HG03280 (cell line): ENCODE measurements around the gene CCDC69.
A peak's percentile ranks its signal among the peaks of the same experiment; 100 is the strongest.
"Not testable (repeated sequence)": the region's sequence is repeated elsewhere in the genome, so short reads cannot be mapped to it uniquely, and the experiment has no call there.

Experiments
- ATAC-seq: cut with Tn5 transposase; IDR thresholded peaks from one replicate; pipeline ENCODE4 v1.9.1; 2021; ENCODE audit warnings: mild to moderate bottlenecking, moderate library complexity; ENCODE audit not compliant: unreplicated experiment

The CCDC69 gene

GRCh38 chr5:151245680-151246219, 21.9 kb upstream of the CCDC69 start:
- ATAC-seq, result no peak

- ATAC-seq, result no peak
Measured at GRCh38 chr5:151244206-151244605, 20.3 kb upstream of the CCDC69 start.

GRCh38 chr5:151243564-151243963, 19.7 kb upstream of the CCDC69 start:
- no peak for ATAC-seq

DNA sequence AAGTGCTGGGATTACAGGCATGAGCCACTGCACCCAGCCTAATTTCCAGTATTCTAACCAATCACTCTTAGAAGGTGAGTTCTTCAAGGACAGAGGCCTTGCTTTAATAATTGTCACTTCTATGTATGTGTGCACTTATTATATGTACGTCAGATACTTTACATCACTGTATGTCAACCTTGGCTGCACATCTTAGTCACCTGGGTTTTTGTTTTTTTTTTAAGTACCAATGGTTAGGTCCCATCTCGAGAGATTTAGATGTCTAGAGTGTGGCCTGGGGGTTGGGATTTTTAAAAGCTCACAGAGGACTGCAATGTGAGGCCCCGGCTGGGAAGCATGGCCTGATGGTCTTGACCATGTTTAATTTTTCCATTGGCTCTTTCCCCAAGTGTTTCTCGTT, 19.2 kb upstream of the CCDC69 start:
- ATAC-seq, result no peak

GRCh38 chr5:151240924-151241635, 17.2 kb upstream of the CCDC69 start:
- no peak for ATAC-seq

DNA sequence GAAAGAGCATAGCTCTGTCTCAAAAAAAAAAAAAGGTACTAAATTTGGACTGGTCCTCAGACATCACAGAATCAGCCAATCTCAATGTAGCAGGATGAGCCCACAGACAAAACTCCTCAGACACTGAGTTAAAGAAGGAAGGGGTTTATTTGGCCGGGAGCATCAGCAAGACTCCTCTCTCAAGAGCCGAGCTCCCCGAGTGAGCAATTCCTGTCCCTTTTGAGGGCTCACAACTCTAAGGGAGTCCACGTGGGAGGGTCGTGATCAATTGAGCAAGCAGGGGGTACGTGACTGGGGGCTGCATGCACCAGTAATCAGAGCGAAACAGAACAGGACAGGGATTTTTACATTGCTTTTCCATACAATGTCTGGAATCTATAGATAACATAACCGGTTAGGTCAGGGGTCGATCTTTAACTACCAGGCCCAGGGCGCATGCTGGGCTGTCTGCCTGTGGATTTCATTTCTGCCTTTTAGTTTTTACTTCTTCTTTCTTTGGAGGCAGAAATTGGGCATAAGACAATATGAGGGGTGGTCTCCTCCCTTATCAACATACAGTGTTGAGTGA, 16.5 kb upstream of the CCDC69 start:
- not testable (repeated sequence) for ATAC-seq

DNA sequence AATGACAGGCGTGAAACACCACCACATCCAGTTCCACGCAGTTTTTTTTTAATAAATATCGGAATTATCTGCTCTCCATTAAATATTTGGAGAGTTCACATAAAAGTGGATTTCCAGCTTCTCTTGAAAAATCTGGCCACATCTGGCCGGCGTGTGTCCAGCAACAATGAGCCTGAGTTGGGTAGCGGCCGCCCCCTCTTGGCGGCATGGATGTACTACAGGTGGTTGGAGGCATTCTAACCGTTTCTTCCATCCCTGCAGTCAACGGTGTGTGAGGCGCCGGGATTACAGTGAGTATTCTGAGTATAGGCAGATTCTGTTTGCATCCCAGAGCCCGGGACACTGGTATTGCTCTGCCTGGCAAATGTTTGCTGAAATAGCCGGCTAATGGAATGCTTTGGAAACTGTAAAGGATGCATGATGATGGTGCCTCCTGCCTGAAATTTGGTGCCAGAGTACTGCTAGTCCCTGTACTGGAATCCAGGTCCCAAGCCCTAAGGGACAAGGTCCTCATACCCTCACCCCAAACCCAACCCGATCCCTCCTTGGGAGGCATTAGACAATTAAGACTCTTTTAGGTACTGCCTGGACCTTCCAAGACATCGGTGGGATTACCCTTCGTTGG, 15.5 kb upstream of the CCDC69 start:
- peak; percentile 49 for ATAC-seq

- peak; percentile 22 for ATAC-seq
Measured at GRCh38 chr5:151238303-151238741, 14.4 kb upstream of the CCDC69 start.

DNA sequence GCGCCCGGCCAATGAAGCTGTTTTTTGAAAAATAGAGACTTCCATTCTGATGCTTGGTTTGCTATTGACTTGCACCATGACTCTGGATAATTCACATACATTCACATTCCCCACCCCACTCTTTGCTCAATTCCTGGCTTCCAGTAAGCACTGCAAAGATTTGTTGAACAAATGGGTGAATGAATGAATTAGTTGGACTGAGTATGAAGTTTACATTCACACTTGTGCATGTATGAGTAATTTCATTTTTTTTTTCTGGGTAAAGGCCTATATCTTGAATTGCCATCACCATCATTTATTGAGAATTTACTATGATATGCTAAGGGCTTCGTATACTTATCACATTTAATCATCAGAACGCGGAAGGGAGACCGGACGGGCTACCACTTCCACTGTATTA, 13.8 kb upstream of the CCDC69 start:
- ATAC-seq, result no peak

GRCh38 chr5:151236888-151237287, 13.0 kb upstream of the CCDC69 start:
- ATAC-seq, result no peak

- ATAC-seq, result not testable (repeated sequence)
Measured at GRCh38 chr5:151235239-151235571, 11.3 kb upstream of the CCDC69 start.

GRCh38 chr5:151234476-151235238, 10.8 kb upstream of the CCDC69 start:
- peak; percentile 65 for ATAC-seq

DNA sequence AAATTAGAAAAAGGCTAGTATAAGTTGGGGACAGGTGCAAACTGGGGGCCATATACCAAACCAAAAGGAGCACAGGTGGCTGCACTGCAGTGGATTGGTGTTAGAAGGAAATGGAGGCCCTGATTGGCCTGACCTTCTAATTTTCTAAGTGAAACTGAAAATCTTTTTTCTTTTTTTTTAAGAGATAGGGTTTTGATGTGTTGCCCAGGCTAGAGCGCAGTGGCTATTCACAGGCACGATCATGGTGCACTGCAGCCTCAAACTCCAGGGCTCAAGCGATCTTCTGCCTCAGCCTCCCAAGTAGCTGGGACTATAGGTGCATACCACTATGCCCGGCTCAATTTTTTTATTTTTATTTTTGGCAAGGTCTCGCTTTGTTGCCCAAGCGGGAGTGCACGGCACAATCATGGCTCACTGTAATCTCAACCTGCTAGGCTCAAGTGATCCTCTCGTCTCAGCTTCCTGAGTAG, 9.8 kb upstream of the CCDC69 start:
- peak; percentile 71 for ATAC-seq

DNA sequence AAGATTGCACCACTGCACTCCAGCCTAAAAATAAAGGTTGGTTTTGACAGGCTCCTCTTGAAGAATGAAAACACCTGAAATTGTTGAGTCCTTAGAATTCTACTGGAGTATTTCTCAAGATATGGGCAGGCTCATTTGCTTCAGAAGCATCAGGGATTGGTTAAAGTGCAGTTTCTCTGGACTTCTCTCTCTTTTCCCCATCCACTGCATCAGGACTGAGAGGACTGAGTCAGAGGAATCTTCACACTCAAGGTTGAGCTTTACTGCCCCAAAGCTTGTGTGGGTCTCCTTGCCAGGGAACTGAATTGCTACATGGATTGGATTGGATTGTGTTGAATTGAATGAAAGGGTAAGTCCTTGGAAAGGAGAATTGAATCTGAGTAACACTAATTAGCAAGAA, 7.5 kb upstream of the CCDC69 start:
- ATAC-seq, result no peak

GRCh38 chr5:151230048-151230680, 6.3 kb upstream of the CCDC69 start:
- ATAC-seq, result no peak

DNA sequence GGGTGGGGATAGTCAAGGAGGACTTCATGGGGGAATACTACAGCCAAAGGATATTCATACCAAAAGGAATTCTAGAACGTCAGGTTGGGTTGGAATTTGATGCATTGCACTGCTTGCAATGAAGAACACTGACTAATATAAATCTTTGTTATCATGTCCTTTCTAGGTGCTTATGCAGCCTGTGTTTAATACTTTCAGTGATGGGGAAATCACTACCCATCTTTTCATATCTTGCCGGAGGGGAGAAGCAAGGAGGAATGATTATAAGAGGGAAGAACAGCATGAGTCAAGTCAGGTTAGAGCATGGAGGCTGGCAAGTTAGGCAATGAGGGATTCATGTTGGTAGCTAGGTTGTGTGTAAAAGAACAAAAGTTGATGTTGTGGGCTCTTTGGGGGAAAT, 5.1 kb upstream of the CCDC69 start:
- no peak for ATAC-seq

- ATAC-seq, result no peak
Measured at GRCh38 chr5:151227918-151228447, 4.1 kb upstream of the CCDC69 start.

GRCh38 chr5:151225475-151225874, 1.6 kb upstream of the CCDC69 start:
- no peak for ATAC-seq

- ATAC-seq, result no peak
Measured at GRCh38 chr5:151225071-151225470, 1.2 kb upstream of the CCDC69 start.

DNA sequence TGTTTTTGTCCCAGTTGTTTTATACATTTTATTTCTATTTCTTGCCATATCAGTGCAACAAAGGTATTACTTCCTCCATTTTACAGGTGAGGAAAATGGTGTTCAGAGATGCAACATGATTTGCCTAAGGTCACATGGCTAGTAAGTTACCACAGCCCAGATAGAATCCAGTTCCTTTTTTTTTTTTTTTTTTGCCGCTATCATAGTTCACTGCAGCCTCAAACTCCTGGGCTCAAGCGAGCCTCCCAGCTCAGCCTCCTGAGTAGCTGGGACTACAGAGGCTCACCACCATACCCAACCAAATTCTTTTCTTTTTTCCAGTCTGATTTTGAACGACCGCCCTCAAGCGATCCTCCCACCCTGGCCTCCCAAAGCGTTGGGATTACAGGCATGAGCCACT, 480 bp upstream of the CCDC69 start:
- ATAC-seq, result peak; percentile 39
